H1 (cell line): ENCODE measurements around the gene NRSN2. TPM values are rescaled to one million over a fixed set of nuclear protein-coding genes. Genes with fewer than 3 reads are reported as not detected.
A peak's percentile ranks its signal among the peaks of the same experiment; 100 is the strongest.

Experiments used
- BCL11A ChIP-seq, 2 experiments: IDR thresholded peaks; one replicate each; pipeline ENCODE4 v1.6.1; 2011; ENCODE audit warnings: low read depth in 2 of 2, low read length in 2 of 2, mild to moderate bottlenecking in 2 of 2
- BRCA1 ChIP-seq: IDR thresholded peaks from 2 replicates; pipeline ENCODE4 v1.6.1; 2012; ENCODE audit warnings: low read depth, low read length, improper control_type of control experiment
- CREB1 ChIP-seq: IDR thresholded peaks from 2 replicates; pipeline ENCODE4 v1.6.1; 2012; ENCODE audit warnings: inconsistent platforms
- KDM1A ChIP-seq: fragments of 200-600, 300-600 bp; sonication (generic); IDR thresholded peaks from 2 replicates; pipeline ENCODE4 v1.7.1; 2016; ENCODE audit warnings: mild to moderate bottlenecking, low read length, borderline replicate concordance
- KDM5A ChIP-seq: fragments of 200-600 bp; IDR thresholded peaks from 2 replicates; pipeline ENCODE4 v1.7.1; 2012; ENCODE audit warnings: mild to moderate bottlenecking, low read length, inconsistent platforms, mixed read lengths
- MAFK ChIP-seq: IDR thresholded peaks from 2 replicates; pipeline ENCODE4 v1.6.1; 2012; ENCODE audit warnings: low read depth, mild to moderate bottlenecking, improper control_type of control experiment, low read length
- NRF1 ChIP-seq: IDR thresholded peaks from 2 replicates; pipeline ENCODE4 v1.6.1; 2011; ENCODE audit warnings: mild to moderate bottlenecking, low read depth, low read length, improper control_type of control experiment
- POU5F1 ChIP-seq: IDR thresholded peaks from 2 replicates; pipeline ENCODE4 v1.6.1; 2011; ENCODE audit warnings: low read depth, mild to moderate bottlenecking, low read length, moderate library complexity
- RXRA ChIP-seq: IDR thresholded peaks from 2 replicates; pipeline ENCODE4 v1.6.1; 2011; ENCODE audit warnings: low read depth, mild to moderate bottlenecking, low read length, moderate library complexity; ENCODE audit not compliant: insufficient read depth
- SIN3A ChIP-seq, 2 experiments: IDR thresholded peaks in 1 of 2; conservative IDR thresholded peaks in 1 of 2; 2 replicates each; pipeline ENCODE4 v1.6.1; 2011 to 2012; ENCODE audit warnings: low read length in 2 of 2, improper control_type of control experiment in 1 of 2, low read depth in 1 of 2, mild to moderate bottlenecking in 1 of 2
- SP1 ChIP-seq: IDR thresholded peaks from 2 replicates; pipeline ENCODE4 v1.6.1; 2011; ENCODE audit warnings: low read depth, low read length
- SRF ChIP-seq: IDR thresholded peaks from 2 replicates; pipeline ENCODE4 v1.6.1; 2011; ENCODE audit warnings: mild to moderate bottlenecking, low read depth, low read length, moderate library complexity
- SUZ12 ChIP-seq: fragments of 200-600 bp; sonication (generic); IDR thresholded peaks from 2 replicates; pipeline ENCODE4 v1.6.1; 2012; ENCODE audit warnings: mild to moderate bottlenecking, inconsistent platforms, low read length, moderate library complexity, mixed read lengths
- TAF7 ChIP-seq: optimal IDR thresholded peaks from 2 replicates; pipeline ENCODE3; 2011; ENCODE audit warnings: low read depth, mild to moderate bottlenecking, inconsistent platforms, low read length, moderate library complexity, borderline replicate concordance
- TBP ChIP-seq: IDR thresholded peaks from 2 replicates; pipeline ENCODE4 v1.6.1; 2011; ENCODE audit warnings: low read depth, low read length, improper control_type of control experiment
- TCF12 ChIP-seq: IDR thresholded peaks from 2 replicates; pipeline ENCODE4 v1.6.1; 2011; ENCODE audit warnings: low read depth, mild to moderate bottlenecking, low read length
- YY1 ChIP-seq: IDR thresholded peaks from 2 replicates; pipeline ENCODE4 v1.6.1; 2011; ENCODE audit warnings: low read depth, mild to moderate bottlenecking, low read length
- ZNF274 ChIP-seq: IDR thresholded peaks from 2 replicates; pipeline ENCODE4 v1.7.0; 2012; ENCODE audit warnings: low read length, borderline replicate concordance; ENCODE audit errors: extremely low read depth
- polyA plus RNA-seq, 7 experiments: library from polyadenylated mRNA; depleted of rRNA in 3 of 7; stranded (reverse) in 5 of 7; unstranded in 2 of 7; fragments of >200 nt in 5 of 7; fragments of 200-250 nt in 2 of 7; gene quantifications; 1 replicate in 5 of 7; 2 replicates in 1 of 7; 4 replicates in 1 of 7; pipeline versions ENCODE4 v1.2.1 to v1.2.3, GENCODE V29; 2011 to 2013; ENCODE audit warnings: missing spikeins in 2 of 7, mixed read lengths in 2 of 7
- total RNA-seq: library from RNA; stranded (reverse); fragmentation: NEBNext Ultra II Directional; extraction: Animal tissue kit (Norgen Biotek cat#: 25700); gene quantifications from 2 replicates; pipeline ENCODE4 v1.2.1, GENCODE V29; 2021
- TF ChIP-seq, protein P1 (sequence below): IDR thresholded peaks from 2 replicates; pipeline ENCODE4 v1.6.1; 2012; ENCODE audit warnings: low read length, inconsistent platforms
- TF ChIP-seq, protein P2 (sequence below): IDR thresholded peaks from 2 replicates; pipeline ENCODE4 v1.6.1; 2011; ENCODE audit warnings: low read depth, mild to moderate bottlenecking, low read length; ENCODE audit not compliant: insufficient read depth

NRSN2 gene
- total and polyA plus RNA-seq, 2 of the 8 experiments (the other 6 are each of a cell fraction or from before 2014, with no cell fraction given) = 19.4 to 33.3 TPM

DNA sequence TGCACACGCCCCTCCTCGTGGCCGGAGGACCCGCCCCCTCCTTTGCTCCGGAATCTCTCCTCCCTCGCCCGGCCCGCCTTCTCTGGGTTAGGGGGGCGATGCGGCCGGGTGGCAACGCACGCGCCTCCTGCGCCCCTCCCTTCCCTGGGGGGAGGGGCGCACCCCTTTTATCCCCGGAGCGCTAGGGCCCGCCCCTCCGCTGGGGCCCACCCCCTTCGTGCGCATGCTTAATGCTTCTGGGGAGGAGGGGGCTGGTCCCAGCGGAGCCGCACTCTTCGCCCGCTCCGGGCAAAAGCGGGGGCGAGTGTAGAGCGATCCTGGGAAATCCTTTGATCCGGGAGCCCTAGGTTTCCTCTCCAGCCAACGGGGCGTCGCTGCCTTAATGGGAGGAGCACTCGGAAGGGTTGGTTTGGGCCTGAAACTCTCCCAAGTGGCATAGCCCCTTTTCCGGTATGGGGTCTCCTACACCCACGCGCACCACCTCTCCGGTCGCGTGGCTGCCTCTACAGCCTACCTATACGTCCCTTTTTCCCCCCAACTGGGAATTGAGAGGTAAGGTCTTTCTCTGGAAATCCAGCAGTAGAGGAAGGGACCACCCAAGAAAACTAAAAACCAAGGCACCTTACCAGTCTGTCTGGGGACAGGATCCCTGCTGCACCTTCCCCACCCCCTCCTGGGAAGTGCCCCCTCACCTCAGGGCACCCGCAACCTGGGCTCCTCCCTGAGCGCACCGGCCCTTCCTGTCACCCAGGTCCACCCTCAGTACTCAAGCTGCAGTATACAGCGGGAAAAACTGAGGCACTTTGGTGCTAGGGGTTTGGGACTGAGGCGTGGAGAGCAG lies 19.5 kb upstream of the NRSN2 start (continued):
- TF ChIP-seq, protein P1, sequence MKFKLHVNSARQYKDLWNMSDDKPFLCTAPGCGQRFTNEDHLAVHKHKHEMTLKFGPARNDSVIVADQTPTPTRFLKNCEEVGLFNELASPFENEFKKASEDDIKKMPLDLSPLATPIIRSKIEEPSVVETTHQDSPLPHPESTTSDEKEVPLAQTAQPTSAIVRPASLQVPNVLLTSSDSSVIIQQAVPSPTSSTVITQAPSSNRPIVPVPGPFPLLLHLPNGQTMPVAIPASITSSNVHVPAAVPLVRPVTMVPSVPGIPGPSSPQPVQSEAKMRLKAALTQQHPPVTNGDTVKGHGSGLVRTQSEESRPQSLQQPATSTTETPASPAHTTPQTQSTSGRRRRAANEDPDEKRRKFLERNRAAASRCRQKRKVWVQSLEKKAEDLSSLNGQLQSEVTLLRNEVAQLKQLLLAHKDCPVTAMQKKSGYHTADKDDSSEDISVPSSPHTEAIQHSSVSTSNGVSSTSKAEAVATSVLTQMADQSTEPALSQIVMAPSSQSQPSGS = no peak
- TF ChIP-seq BCL11A (IDR thresholded peaks at IDR 0.05; ENCODE audit: low read depth in 2 of 2, low read length in 2 of 2) (no peak), TAF7 (no peak), MAFK (no peak), BRCA1 (no peak), RXRA (0 out of 2 replicates have a peak, but pooled peaks have one; percentile 8), KDM5A (no peak), POU5F1 (no peak), ZNF274 (no peak), KDM1A (no peak), SRF (no peak), TCF12 (no peak), SUZ12 (no peak), YY1 (no peak), NRF1 (peak; percentile 63), CREB1 (peak; percentile 75), TBP (peak; percentile 65; the same call in 1 of the 2 replicates), SP1 (peak; percentile 85), SIN3A (conservative IDR thresholded peaks at IDR 0.05 in 1 of 2, IDR thresholded peaks at IDR 0.05 in 1 of 2; ENCODE audit: low read depth in 1 of 2, low read length in 2 of 2) (peak; percentile 36 to 80; a peak in 2 of 4 replicates)
- TF ChIP-seq, protein P2, sequence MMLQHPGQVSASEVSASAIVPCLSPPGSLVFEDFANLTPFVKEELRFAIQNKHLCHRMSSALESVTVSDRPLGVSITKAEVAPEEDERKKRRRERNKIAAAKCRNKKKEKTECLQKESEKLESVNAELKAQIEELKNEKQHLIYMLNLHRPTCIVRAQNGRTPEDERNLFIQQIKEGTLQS = no peak
